Heart left ventricle (tissue), 13 donors: Measurements from ENCODE around the gene GLP1R.

Experiments used
- POLR2A ChIP-seq, 2 donors: fragments of 450-650 bp; IDR thresholded peaks; one replicate each; pipeline ENCODE4 v1.6.1; 2017; ENCODE audit warnings: antibody characterized with exemption in 2 of 2, mild to moderate bottlenecking in 2 of 2, moderate library complexity in 2 of 2
- TF ChIP-seq, protein P1 (sequence below), 12 donors: fragments of 200-600 bp; sonication (generic) in 4 of 12; IDR thresholded peaks; one replicate each; pipeline versions ENCODE4 v1.5.0 to v1.8.0; 2018 to 2022; ENCODE audit warnings: antibody characterized with exemption in 12 of 12, mild to moderate bottlenecking in 5 of 12
- donor health status: ischemic (EF 13 %, LVEDD 7.1; RV severe dilation, severe dysfunction).
- donor health status: DM: no; HTN: yes; CAD: no.
- donor health status: DM: no; HTN: no; CAD: no.
- donor health status: ischemic (EF 25% LVEDD 6.9; RV normal size, moderate dysfunction).
- donor health status: ischemic (EF 25% LVEDD 5.7; RV mildly dilated, moderate dysfunction).
- donor health status: ischemic (EF 35%, LVEDD 5.7; RV mildly dilated, moderate dysfunction).
- donor health status: nonischemic (EF 11% LVEDD 7.7; RV severe dilation, severe dysfunction).
- donor health status: DM: yes; HTN: yes; CAD: no.
- donor health status: PGD.
- donor health status: ischemic (EF 29% LVEDD 5.4; RV normal size, mild dysfunction).
- donor health status: nonischemic (EF 23%, LVEDD 6.1; RV moderate dilation, normal function).

DNA sequence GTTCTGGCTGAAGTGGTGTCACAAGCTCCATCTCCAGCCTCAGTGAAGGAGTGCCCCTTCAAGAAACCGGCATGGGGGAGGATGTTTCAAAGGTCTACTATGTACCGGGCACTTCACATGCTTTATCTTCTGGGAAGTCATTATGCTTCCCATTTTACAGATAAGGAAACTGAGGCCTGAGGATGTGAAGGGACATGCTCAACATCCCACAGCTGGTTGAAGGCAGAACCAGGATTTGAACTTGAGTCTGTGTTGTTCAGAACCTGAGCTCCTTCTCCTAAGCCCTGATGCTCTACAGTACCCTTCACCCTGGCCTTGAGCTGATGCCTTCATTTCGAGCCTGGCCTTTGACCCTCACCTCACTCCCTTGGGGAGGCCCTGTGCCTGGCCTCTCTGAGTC lies 13.0 kb downstream of the GLP1R start:
- TF ChIP-seq, protein P1, sequence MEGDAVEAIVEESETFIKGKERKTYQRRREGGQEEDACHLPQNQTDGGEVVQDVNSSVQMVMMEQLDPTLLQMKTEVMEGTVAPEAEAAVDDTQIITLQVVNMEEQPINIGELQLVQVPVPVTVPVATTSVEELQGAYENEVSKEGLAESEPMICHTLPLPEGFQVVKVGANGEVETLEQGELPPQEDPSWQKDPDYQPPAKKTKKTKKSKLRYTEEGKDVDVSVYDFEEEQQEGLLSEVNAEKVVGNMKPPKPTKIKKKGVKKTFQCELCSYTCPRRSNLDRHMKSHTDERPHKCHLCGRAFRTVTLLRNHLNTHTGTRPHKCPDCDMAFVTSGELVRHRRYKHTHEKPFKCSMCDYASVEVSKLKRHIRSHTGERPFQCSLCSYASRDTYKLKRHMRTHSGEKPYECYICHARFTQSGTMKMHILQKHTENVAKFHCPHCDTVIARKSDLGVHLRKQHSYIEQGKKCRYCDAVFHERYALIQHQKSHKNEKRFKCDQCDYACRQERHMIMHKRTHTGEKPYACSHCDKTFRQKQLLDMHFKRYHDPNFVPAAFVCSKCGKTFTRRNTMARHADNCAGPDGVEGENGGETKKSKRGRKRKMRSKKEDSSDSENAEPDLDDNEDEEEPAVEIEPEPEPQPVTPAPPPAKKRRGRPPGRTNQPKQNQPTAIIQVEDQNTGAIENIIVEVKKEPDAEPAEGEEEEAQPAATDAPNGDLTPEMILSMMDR (IDR thresholded peaks at IDR 0.05) = no peak
- no peak for TF ChIP-seq POLR2A (IDR thresholded peaks at IDR 0.05)
